EL (cell line): ENCODE measurements around the gene RRBP1.

ENCODE experiments used
- DNase-seq: peaks from one replicate; pipeline ENCODE4 v3.0.0-alpha.2; 2016

Gene RRBP1

DNA sequence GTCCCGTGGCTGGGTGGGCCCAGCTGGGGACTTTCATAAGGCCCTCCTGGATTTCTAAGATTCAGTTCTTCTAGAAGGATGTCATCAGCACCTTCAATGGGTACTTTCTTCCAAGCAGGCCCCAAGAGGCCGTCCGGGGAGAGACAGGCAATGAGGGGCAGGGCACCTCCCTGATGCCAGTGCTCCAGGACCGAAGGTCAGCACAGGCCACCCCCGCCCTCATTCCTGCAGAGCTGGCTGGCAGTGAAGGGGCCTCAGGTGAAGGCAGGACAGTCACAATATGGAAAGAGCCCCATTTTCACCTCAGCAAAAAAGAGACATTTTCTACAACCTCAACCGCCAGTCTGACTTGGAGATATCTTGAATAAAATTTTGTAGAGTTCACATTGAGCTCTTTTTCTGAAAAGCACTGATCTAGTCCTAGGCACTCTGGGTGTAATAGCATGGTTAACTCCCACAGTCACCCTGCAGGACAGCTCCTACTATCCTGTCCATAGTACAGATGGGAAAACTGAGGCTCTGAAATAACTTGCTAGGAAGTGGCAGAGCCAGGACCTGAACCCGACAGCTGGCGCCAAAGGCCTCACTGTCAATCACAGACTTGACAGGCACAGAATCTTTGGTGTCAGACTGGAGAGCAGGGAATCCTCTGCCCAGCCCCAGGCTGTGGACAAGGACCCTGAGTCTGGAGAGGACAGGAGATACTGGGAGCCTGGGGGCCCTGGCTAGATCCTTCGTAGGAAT is 50.3 kb downstream of the RRBP1 start:
- DNase-seq, result no peak

DNA sequence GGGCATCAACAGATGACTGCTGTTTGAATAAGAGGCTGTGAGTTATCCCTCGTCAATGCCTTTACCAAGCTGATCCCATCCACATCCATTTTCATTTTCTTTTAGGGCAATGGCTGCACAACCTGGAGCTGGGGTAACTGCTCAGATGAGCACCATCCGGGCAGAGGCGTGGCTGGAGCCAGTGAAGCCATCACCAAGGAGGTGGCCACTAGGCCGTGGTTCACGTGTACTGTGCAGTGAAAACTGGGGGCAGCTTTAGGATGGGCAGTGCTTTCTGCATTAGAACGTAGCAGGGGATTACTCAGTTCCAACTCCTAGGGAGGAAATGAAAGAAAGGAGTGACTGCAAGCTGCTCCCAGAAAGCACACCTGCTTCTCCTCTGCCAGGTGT is 51.2 kb downstream of the RRBP1 start:
- no peak for DNase-seq

DNA sequence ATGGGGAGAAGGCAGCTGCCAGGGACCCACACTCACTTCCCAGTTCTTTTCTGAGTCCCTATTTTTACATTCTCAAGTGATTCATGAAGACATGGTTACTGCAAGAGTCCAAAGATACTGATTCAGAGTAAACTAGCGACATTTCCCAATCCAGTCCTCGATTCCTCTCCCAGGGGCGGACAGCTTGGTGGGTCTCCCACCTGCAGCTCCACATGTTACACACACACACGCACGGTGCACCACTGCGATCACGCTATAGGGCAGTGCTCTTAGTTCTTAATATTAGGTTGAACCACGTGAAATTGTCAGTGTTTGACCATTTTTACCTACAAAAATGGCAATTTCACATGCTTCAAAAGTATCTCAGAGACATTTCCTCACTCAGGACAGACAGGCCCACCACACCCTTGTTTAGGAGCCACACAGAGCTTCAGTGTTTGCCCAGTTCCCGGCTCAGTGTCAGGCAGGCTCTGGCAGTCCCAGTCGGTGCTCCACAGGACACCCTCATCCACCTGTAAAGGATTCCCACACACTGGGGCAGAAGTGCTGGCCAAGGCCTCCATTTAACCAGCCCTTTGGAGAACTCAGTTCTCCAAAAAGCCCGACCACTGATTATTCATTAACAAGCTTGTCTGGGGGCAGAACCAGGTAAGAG is 51.8 kb downstream of the RRBP1 start:
- no peak for DNase-seq

DNA sequence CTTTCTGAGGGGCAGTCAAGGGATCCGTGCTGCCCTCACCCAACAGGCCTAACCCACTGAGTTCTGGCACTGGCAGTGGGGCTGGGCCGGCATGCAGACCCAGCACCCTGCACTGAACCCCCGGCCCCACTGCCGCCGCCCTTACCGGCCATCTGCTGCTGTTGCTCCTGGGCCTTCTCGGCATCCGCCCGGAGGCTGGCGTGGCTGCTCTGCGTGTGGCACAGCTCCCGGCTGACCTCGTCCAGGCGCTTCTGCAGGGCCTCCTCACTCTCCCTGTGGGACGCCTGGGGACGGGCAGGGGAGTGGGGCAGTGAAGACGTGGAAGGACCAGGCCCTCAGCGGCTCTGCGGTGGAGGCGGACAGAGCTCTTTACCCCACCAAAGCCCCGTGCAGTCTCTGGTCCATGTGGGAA is 52.4 kb downstream of the RRBP1 start:
- DNase-seq, result no peak

DNA sequence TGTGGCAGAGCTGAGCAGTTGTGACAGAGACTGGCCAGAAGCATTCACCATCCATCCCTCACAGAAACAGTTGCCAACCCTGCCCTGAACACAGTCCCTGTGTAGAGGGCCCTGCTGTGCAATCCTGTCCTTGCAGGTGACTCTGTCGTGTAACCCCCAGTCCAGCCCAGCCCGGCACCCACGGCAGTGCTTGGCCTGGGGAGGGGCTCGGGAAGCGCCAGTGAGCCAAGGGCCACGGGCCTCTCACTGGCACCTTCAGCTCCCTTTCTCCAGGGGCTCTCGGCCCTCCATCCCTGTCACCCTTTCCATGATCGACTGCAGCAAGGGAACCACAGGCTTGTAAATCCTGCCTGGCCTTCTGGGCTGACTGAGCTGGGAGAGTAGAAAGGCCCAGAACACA is 53.0 kb downstream of the RRBP1 start:
- DNase-seq, result no peak

DNA sequence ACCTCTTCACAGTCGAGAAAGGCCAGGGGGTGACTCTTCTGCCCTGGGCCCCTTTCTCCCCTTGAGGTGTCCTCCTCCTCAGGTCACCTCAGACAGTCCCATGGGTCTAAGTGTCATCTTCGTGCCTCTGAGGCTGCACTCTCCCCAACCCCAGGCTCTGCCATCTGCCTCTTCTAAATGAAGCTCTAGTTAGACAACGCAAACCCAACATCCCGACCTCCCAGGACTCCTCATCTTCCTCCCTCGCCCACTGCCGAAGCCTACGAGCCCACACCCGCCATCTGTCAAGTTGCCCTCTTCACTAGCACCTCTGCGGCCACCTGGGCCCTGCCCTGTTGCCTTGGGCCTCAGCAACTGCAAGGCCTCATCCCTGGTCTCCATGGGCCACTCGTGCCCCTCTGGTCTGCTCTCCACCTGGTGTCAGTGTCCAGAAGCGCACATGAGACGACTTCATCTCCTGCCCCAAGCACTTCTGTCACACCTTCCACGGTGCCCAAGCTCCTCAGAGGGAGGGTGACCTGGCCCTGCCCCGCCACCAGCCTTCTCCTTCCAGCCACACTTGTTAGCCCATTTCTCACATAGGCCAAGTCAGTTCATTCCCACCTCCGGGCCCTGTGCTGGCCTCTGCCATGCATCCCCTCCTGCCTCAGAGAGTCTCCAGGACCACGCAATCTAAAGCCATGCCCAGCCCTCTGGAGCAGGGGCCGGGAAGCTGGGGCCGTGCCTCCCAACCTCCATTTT is 53.8 kb downstream of the RRBP1 start:
- DNase-seq, result no peak

DNA sequence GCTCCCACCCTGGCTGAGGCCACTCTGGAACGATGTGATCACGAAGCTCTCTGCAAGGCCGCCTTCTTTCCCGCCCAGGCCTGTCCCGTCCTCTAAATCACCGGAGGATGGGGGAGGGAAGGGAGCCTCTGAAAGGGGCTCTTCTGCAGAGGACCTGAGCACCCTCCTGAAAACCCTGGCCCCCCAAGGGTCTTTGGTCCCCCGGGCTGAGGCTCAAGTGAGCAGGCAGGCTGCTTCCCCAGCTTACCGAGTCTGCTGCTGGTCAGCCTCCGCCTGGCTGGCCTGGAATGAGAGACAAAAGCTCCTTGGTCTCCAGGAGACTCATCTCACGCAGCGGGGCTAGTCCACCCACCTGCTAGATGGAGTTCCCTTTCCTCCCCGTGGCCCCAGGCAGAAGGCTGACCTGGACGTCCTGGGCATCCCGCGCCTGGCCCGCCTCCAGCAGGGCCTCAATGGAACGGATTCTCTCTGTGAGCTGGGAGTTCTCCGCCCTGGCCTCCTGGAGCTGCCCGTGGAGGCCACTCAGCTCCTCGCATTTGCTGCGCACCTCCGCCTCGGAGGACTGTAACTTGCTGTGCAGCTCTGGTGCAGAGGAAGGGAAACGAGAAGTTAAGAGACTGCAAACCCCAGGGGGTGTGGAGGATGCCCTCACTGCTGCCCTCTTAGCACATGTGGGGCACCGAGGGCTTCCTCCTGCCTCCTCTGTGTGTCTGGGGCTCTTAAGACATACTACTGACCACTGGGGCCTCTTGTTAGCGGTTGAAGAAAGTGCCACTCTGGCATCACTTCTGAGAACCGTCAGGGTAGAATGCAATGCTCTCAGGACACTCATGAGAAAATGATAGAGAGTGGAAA is 54.7 kb downstream of the RRBP1 start:
- no peak for DNase-seq

DNA sequence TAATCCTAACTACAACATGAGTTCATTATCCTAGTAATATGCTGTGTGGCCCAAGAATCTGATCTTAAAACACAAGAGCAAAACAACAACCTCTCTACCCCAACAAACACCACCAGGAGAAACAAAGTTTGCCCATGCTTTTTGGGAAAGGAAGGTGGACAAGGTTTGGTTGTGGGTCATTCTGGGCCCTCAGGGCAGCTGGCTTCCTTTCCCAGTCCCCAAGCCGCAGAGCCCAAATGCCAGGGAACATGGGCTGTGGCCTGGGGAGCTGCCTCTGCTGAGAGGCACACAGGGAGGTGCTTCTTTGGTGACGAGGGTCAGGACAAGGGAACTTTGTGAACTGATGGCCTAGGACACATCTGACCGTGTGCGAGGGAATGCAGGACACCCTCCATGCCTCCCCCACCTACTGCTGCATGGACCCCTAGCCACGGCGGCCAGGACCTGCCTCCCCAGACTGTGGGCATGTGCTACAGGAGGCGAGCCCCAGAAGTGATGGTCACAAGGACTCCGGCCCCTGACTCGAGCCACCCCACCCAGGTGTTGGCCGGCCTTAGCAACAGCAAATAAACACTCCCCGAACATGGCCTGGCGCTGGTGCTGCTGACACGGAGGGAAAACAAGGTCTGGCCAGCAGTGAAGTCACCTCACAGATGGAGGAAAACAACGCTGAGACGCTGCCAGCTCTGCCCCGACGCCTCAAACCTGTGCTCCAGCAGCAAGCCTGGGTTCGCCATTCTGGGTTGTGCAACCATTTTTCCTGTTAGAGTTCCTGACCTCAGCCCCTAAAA is 55.6 kb downstream of the RRBP1 start:
- no peak for DNase-seq

DNA sequence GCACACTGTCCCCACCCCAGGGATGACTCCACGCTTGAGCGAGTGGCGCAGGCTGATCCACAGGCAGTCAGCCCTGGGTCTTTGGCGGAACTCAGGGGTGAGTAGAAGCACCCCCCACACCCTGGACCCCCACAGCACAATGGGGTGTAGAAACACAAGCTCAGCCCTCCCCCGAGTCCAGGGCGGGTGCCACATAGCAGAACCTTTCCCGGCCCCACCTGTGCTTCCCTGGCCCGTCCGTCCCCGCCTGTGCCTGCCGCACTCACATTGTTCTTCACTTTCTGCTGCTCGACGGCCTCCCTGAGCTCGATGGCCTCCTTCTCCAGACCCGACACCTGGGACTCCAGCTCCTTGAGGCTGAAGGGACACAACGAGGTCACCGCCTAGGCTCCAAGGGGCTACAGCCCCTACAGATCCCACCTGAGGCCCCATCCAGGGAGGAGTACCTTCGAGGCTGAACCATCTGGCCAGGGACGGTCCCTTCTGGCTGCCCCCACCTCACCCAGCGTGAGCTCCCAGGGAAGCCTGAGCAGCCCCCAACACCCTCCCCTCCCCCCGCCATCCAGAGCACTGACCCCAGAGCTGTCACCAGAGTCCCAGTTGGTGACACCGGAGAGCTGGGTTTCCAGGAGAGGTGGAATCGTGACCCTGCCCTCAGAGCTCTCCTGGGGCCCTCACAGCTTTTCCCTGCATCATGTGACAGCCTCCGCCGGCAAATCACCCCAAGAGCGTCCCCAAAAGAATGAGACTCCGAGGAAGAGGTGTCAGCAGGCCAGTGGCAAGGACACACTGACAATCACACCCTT is 56.6 kb downstream of the RRBP1 start:
- no peak for DNase-seq

DNA sequence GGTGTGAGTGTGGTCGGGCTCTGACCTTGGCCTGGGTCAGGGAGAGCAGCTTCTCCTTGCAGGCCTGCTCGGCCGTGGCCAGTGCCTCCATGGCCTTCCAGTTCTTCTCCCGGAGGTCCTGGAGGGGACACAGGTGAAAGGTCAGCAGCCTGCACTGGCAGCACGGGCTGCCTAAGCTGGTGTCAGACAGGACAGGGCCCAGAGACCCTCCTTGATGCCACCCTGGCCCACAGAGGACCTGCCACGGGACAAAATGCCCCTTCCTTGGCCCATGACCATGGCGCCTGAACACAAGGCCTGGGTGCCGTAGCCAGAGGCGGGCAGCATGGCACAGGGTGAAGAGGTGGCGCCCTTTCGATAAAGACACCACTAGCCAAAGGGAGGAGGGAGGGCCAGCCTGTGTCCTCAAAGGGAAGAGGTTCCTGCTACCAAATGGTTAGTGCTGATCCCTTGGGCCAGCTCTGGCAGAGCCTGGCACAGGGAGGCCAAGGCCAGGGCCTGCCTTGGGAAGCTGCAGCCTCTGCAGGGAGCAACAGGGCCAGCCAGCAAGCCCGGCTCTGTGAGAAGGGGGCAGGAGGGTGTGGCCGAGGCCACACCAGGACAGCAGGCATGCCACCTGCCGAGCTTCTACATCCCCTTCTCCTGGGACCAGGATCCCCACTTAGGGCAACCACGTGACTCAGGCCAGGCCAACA is 57.3 kb downstream of the RRBP1 start:
- DNase-seq, result no peak

DNA sequence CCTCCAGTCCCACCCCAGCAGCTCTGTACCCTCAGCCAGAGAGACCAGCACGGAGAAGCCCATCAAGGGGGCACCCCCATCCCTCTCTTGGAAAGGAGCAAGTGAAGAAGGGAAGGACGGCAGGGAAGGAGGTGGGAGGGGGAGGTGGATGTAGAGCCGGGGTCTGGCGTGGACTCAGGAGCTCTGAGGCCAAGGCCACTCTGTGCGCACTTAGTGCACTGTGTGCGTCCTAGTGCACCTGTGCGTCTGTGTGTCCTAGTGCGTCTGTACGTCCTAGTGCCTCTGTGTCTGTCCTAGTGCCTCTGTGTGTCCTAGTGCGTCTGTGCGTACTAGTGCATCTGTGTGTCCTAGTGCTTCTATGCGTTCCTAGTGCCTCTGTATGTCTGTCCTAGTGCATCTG is 58.0 kb downstream of the RRBP1 start:
- DNase-seq, result no peak

DNA sequence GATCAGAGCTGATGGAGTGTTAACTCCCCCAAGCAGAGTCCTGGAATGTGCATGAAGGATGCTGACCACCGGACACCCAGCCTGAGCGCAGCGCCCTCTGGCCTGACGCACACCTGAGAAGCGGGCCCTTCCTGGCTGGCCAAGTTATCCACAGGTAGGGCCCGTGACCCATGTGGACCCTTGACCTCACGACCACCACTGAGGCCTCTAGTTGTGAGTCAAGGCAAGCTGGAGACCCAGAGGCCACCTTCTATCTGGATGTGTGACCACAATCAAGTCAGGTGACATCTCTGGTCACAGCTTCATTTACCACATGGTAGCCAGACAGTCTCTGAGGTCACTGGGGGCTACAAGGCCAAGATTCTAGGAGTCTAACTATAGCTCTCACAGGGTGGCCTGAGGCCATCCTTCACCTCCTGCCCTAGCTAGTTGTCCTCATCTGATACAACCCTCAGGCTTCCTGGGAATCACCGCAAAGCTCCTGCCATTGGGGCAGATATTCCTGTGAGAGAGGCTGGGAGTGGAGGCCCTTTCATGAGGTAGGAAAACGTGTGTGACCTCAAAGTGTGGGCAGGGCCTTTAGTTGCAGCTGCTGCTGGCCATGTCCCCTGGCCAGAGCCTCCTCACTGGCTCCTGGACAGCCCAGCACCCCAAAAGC is 59.1 kb downstream of the RRBP1 start:
- DNase-seq, result no peak

DNA sequence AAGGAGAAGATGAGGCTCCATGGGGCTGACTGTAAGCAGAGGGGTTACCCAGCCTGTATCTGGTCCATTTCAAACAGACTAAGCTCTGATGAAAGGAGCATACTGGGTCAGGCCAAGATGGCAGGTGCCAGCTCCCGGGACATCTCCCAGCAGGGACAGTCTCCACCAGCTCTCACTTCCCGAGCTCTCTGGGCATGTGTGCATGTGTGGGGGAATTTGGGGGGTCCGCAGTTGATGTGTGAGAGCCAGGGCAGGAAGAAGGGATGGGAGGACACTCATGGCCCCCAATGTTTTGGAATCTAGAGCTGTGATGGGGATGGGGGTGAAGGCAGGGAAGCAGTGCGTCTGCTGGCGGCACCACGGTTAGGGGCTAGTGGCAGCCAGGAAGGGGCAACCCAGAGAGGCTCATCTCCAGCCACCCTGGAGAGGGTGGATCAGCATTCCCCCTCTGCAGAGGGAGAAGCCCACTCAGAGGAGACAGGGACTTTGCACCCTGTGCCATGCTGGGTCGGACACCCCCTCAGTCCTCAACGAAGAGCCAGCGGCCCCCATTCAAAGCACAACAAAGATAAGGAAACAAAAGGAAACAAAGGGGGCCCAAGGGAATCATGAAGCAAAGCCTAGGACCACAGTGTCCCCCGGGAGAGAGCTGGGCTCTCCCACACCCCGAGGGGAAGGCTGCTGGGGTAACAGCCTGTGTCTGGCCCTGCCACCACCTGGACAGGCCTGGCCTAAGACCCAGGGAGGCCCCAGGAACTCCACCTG is 59.8 kb downstream of the RRBP1 start:
- no peak for DNase-seq

DNA sequence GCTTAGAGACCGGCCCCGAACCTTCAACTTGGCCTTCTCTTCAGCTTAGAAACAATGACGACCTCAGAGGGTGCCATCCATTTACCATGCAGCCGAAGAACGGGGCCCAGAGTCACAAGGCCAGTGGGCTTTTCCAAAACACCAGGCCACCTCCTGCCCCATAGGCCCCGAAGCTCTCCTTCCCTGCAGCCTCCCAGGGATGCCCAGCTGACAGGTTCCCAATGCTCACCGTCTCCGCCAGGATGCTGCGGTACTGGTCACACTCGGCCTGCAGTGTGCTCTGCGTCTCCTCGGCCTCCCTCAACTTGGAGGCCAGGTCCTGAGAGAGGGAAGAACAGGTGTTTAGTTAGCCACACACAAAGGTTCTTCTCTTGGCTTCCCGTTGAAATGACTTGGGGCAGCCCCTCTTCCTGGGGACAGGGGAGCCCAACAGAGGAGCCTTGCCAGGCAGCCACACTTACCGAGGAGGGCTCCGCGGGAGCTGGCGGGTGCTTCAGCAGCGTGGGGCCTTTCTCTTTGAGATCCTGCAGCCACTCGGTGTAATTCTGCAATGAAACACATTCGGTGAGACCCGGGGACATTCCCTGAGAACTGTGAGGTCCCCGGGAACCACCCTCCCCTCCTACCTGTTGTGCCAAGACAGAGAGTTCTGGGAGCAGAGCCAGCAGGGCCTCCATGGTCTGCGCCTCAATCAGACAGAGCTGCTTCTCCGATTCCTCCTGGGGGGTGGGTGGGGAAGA is 60.6 kb downstream of the RRBP1 start:
- no peak for DNase-seq

DNA sequence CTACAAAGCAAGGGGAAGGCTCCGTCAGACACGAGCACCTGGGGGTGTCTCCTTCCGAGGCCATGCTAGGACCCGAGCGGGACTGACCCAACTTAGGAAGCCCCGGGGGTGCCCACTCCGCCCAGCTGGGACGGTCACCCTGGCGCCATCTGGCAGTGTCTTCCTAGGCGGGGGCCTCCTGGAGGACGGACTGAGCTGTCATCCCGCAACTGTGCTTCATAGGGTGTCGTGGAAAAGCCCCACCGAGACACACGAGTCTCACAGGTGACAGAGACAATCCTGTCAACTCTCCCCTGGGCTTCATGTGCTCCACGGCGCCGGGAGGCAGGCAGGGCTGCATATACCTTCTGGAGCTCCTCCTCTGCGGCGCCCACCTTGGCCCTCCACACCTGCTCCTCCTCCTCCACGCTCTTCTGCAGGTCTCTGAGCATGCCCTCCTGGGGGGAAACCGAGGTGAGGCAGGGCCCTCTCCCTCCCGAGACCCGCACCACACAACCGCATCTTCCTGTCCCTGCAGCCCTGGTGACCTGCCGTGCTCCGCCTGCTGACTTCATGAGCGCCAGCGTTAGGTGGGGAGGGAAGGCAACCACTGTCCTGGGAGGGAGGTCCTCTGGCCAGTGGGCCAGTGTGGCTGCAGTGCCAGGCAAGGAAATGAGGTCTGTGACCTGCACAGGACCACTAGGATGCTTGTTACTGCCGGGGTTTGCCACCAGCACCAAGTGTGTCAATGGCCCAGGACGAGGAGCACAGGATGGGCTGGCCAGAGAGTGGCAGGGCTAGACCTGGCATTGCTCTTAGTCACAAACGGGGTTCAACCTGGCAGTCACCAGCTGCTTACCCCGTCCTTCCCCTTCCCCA is 61.4 kb downstream of the RRBP1 start:
- DNase-seq, result no peak

DNA sequence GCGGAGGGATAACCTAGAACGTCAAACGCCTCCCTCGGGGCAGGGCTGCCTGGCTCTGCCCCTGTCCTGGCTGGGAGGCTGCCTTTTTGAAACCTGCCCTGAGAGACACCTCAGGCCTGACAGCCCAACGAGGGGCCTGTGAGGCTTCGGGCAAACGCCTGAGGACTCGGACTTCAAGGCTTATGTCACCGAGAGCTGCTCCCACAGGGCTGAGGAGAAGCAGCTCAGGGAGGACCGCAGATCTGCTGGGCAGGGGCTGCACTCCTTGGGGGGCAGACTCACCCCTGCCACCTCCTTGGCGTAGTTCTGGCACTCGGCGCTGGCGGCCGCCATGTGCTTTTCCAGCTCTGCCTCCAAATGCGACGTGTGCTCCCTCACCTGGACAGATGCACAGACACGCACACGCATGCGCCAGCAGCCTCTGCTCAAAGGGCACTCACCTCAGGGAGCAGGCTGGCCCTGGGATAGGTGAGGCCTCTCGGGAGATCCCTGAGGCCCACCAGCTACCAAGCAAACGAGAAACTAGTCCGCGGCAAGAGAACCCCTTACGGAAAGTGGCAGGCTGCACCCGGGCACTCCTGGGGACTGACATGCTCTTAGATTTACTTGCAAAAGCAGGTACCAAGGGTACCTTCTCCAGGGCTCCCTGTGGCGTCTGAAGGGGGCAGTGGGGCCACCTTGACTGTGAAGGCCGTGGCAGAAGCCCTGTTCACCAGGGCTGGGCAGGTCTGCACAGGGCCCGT is 62.5 kb downstream of the RRBP1 start:
- DNase-seq, result no peak

DNA sequence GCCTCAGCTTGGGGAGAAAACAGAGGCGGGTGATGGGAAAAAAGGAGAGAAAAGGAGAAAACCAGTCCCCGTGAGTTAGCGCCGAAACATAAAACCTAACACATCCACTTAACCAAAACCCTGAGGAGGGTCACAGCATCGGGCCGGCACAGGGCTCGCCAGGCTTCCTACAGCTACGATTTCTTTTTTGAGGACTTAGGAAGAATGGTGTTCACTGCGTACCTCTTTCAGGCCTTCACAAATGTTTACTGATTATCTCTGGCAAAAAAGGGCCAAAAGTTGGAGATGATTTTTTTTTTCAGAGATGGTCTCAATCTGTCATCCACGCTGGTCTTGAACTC is 63.4 kb downstream of the RRBP1 start:
- no peak for DNase-seq
